Sigmoid colon (tissue), 7 donors: ENCODE measurements around the gene FHAD1. TPM values are rescaled to one million over a fixed set of nuclear protein-coding genes. Genes with fewer than 3 reads are reported as not detected.

Experiments used
- DNase-seq: peaks from one replicate; pipeline ENCODE4 v3.0.0-alpha.2; 2019
- H3K27ac ChIP-seq, 4 donors: fragments of 200-600 bp; sonication (generic); one replicate each; pipeline ENCODE4 v1.5.1; 2016 to 2019; ENCODE audit warnings: mild to moderate bottlenecking in 1 of 4
- H3K27me3 ChIP-seq, 3 donors: fragments of 200-600 bp; sonication (generic); one replicate each; pipeline ENCODE4 v1.5.1; 2019; ENCODE audit warnings: mild to moderate bottlenecking in 1 of 3
- H3K36me3 ChIP-seq, 4 donors: fragments of 200-600 bp; sonication (generic); one replicate each; pipeline ENCODE4 v1.5.1; 2016 to 2019
- H3K4me1 ChIP-seq, 4 donors: fragments of 200-600 bp; sonication (generic); one replicate each; pipeline ENCODE4 v1.5.1; 2017 to 2019
- H3K4me3 ChIP-seq, 4 donors: fragments of 200-600 bp; sonication (generic); one replicate each; pipeline ENCODE4 v1.5.1; 2017 to 2019; ENCODE audit warnings: mild to moderate bottlenecking in 2 of 4, moderate library complexity in 1 of 4
- H3K9me3 ChIP-seq, 4 donors: fragments of 200-600 bp in 3 of 4; sonication (generic) in 3 of 4; one replicate each; pipeline versions ENCODE4 v1.5.1 to v1.6.1; 2013 to 2019
- EP300 ChIP-seq, 4 donors: sonication (generic); formaldehyde crosslinking; IDR thresholded peaks; one replicate each; pipeline ENCODE4 v1.6.1; 2017; ENCODE audit warnings: antibody characterized with exemption in 4 of 4
- POLR2A ChIP-seq, 2 donors: fragments of 450-650 bp; IDR thresholded peaks; one replicate each; pipeline ENCODE4 v1.6.1; 2016; ENCODE audit warnings: antibody characterized with exemption in 2 of 2, mild to moderate bottlenecking in 2 of 2, moderate library complexity in 2 of 2
- POLR2AphosphoS5 ChIP-seq, 4 donors: sonication (generic); formaldehyde crosslinking; IDR thresholded peaks; one replicate each; pipeline ENCODE4 v1.6.1; 2017; ENCODE audit warnings: antibody characterized with exemption in 4 of 4
- WGBS, 2 donors: extraction: QIAGEN DNeasy Blood & Tissue Kit; methylation state at CpG; one replicate each; pipeline ENCODE4 v1.1.7; 2013; 5-methylcytosine and 5-hydroxymethylcytosine counted together
- intact Hi-C: fragments of 100-400 bp; cut with DNase I; formaldehyde crosslinking; loops from one replicate; pipeline ENCODE4 v1.15.1; 2023
- polyA plus RNA-seq, 3 donors: library from polyadenylated mRNA; stranded (reverse); fragments of 200-250 nt; gene quantifications; one replicate each; pipeline ENCODE4 v1.2.3, GENCODE V29; 2013
- total RNA-seq, 4 donors: library from RNA; depleted of rRNA; stranded (reverse); fragments of >200 nt; gene quantifications; one replicate each; pipeline ENCODE4 v1.1.0, GENCODE V29; 2016
- TF ChIP-seq, protein P1 (sequence below), 4 experiments: fragments of 450-650 bp in 3 of 4; fragments of 200-600 bp in 1 of 4; IDR thresholded peaks; one replicate each; pipeline ENCODE4 v1.5.1; 2016 to 2019; ENCODE audit warnings: antibody characterized with exemption in 4 of 4, mild to moderate bottlenecking in 3 of 4, moderate library complexity in 2 of 4
- donor health status: healthy with polysubstance abuse.
- donor health status: Bipolar disorder and iron deficiency.
- donor health status: healthy.

The FHAD1 gene
- total and polyA plus RNA-seq, 7 donors, result 0.27 to 1.8 (median 0.92) TPM; not detected in 2

- Histone ChIP-seq H3K9me3 (no peaks in the 10 kb centered on the region), H3K36me3 (no peaks in the 10 kb centered on the region), H3K4me3 (no peak overlapping the region), H3K27ac (no peak overlapping the region), H3K4me1 (peaks cover 0 to 13% (median 7%) of the 10 kb centered on the region in 4 donors), H3K27me3 (no peaks in the 10 kb centered on the region)
- intact Hi-C loops, result no loop called here
- TF ChIP-seq POLR2AphosphoS5 (IDR thresholded peaks at IDR 0.05) (no peak), POLR2A (IDR thresholded peaks at IDR 0.05) (no peak), EP300 (IDR thresholded peaks at IDR 0.05) (no peak)
- TF ChIP-seq, protein P1, sequence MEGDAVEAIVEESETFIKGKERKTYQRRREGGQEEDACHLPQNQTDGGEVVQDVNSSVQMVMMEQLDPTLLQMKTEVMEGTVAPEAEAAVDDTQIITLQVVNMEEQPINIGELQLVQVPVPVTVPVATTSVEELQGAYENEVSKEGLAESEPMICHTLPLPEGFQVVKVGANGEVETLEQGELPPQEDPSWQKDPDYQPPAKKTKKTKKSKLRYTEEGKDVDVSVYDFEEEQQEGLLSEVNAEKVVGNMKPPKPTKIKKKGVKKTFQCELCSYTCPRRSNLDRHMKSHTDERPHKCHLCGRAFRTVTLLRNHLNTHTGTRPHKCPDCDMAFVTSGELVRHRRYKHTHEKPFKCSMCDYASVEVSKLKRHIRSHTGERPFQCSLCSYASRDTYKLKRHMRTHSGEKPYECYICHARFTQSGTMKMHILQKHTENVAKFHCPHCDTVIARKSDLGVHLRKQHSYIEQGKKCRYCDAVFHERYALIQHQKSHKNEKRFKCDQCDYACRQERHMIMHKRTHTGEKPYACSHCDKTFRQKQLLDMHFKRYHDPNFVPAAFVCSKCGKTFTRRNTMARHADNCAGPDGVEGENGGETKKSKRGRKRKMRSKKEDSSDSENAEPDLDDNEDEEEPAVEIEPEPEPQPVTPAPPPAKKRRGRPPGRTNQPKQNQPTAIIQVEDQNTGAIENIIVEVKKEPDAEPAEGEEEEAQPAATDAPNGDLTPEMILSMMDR (IDR thresholded peaks at IDR 0.05), result no peak
- 55 to 74% methylated on average over 11 of the region's 11 CpGs for WGBS, 2 donors
- DNase-seq, result no peak
These were observed 29.8 kb downstream of the FHAD1 start for GRCh38 chr1:15276691-15277446.

- 87 to 94% methylated on average over 5 of the region's 5 CpGs for WGBS, 2 donors
- H3K36me3 ChIP-seq, result no peaks in the 10 kb centered on the region
- DNase-seq, result no peak
These were observed 30.4 kb downstream of the FHAD1 start for GRCh38 chr1:15277447-15277838.

GRCh38 chr1:15277933-15278332 is 30.9 kb downstream of the FHAD1 start:
- intact Hi-C loops, result no loop called here
- H3K9me3 ChIP-seq, result no peaks in the 10 kb centered on the region
- H3K36me3 ChIP-seq, result no peaks in the 10 kb centered on the region
- no peak for DNase-seq
- no peak overlapping the region for H3K4me3 ChIP-seq
- H3K4me1 ChIP-seq, result peaks cover 0 to 13% (median 7%) of the 10 kb centered on the region in 4 donors
- no peak for TF ChIP-seq POLR2AphosphoS5 (IDR thresholded peaks at IDR 0.05)
- TF ChIP-seq EP300 (IDR thresholded peaks at IDR 0.05), result no peak
- TF ChIP-seq, protein P1 (IDR thresholded peaks at IDR 0.05), result no peak
- TF ChIP-seq POLR2A (IDR thresholded peaks at IDR 0.05), result no peak
- 93 to 96% methylated on average over 4 of the region's 4 CpGs for WGBS, 2 donors
- H3K27ac ChIP-seq, result no peak overlapping the region
- H3K27me3 ChIP-seq, result no peaks in the 10 kb centered on the region

More at GRCh38 chr1:15277447-15277838, 30.4 kb downstream of the FHAD1 start:
- no peaks in the 10 kb centered on the region for H3K27me3 ChIP-seq
- TF ChIP-seq, protein P1 (IDR thresholded peaks at IDR 0.05), result no peak
- no peak for TF ChIP-seq POLR2A (IDR thresholded peaks at IDR 0.05)
- TF ChIP-seq POLR2AphosphoS5 (IDR thresholded peaks at IDR 0.05), result no peak
- no peak for TF ChIP-seq EP300 (IDR thresholded peaks at IDR 0.05)
- H3K27ac ChIP-seq, result no peak overlapping the region
- H3K4me3 ChIP-seq, result no peak overlapping the region
- intact Hi-C loops, result no loop called here
- peaks cover 0 to 13% (median 7%) of the 10 kb centered on the region in 4 donors for H3K4me1 ChIP-seq
- no peaks in the 10 kb centered on the region for H3K9me3 ChIP-seq

- Histone ChIP-seq H3K9me3 (no peaks in the 10 kb centered on the region), H3K4me1 (peaks cover 0 to 29% (median 23%) of the 10 kb centered on the region in 4 donors), H3K27ac (peak overlapping the region in 1 of 4 donors; percentile 10), H3K4me3 (no peak overlapping the region), H3K36me3 (no peaks in the 10 kb centered on the region), H3K27me3 (no peaks in the 10 kb centered on the region)
- no peak for DNase-seq
- TF ChIP-seq POLR2A (IDR thresholded peaks at IDR 0.05) (no peak), POLR2AphosphoS5 (IDR thresholded peaks at IDR 0.05) (no peak), EP300 (IDR thresholded peaks at IDR 0.05) (no peak)
- TF ChIP-seq, protein P1 (IDR thresholded peaks at IDR 0.05), result no peak
- intact Hi-C loops, result no loop called here
- WGBS, 2 donors, result 93 to 95% methylated on average over 10 of the region's 10 CpGs
These were observed 32.7 kb downstream of the FHAD1 start for GRCh38 chr1:15279576-15280230.
